Measurements from ENCODE around the gene ELL.

ELL gene

DNA sequence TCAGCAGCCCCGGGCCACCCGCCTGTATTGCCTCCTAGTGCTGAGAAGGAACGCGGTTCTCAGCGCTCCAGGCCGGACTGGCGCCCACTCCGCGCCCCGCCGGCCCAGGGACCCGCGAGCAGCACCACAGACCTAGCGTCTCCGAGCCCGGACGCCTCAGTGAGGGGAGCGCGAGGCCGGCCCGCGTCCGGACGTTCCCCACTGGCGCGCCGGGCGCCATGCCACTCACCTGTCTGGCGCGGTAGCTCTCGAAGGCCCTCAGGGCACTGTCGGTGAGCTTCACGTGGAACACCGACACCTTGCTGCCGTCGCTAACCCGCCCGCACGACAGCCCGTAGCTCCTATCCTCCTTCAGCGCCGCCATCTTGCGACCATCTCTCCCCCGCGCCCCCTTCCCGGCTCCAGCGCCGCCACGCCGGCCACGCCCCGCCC is at the start of gene ELL:
TSS of gene ELL (minus strand) at position 379 of the 432 bp plus-strand sequence. CDS start at position 364, 15 bp downstream.
- Histone ChIP-seq H3K27me3 (ENCODE audit: insufficient read depth, low read depth, severe bottlenecking) (no peaks in the 10 kb centered on the region), H3K27ac (peak within 1 kb of the TSS; percentile 74), H3K9me3 (ENCODE audit: severe bottlenecking) (no peaks in the 10 kb centered on the region), H3K4me3 (ENCODE audit: low read depth, low read length) (peak within 1 kb of the TSS; percentile 84), H3K36me3 (no peaks in the 10 kb centered on the region)
- TF ChIP-seq, protein P1, sequence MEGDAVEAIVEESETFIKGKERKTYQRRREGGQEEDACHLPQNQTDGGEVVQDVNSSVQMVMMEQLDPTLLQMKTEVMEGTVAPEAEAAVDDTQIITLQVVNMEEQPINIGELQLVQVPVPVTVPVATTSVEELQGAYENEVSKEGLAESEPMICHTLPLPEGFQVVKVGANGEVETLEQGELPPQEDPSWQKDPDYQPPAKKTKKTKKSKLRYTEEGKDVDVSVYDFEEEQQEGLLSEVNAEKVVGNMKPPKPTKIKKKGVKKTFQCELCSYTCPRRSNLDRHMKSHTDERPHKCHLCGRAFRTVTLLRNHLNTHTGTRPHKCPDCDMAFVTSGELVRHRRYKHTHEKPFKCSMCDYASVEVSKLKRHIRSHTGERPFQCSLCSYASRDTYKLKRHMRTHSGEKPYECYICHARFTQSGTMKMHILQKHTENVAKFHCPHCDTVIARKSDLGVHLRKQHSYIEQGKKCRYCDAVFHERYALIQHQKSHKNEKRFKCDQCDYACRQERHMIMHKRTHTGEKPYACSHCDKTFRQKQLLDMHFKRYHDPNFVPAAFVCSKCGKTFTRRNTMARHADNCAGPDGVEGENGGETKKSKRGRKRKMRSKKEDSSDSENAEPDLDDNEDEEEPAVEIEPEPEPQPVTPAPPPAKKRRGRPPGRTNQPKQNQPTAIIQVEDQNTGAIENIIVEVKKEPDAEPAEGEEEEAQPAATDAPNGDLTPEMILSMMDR (IDR thresholded peaks at IDR 0.05; ENCODE audit: low read depth, low read length): no peak
- no peak for DNase-seq

DNA sequence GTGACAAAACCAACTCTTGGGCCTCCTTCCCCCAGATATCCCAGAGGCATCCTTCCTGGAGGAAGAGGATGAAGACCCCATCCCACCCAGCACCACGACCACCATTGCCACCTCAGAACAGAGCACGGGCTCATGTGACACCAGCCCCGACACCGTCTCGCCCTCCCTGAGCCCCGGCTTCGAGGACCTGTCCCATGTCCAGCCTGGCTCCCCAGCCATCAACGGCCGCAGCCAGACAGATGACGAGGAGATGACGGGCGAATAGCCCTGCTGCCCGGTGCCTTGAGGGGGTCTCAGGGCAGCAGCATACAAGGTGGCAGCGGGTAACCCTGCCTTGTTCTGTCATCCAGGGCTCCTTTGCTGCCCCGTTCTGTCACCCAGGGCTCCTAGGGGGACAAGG is 46.5 kb upstream of the ELL start:
- no peak for DNase-seq
- TF ChIP-seq, protein P1 (IDR thresholded peaks at IDR 0.05; ENCODE audit: low read depth, low read length): no peak

DNA sequence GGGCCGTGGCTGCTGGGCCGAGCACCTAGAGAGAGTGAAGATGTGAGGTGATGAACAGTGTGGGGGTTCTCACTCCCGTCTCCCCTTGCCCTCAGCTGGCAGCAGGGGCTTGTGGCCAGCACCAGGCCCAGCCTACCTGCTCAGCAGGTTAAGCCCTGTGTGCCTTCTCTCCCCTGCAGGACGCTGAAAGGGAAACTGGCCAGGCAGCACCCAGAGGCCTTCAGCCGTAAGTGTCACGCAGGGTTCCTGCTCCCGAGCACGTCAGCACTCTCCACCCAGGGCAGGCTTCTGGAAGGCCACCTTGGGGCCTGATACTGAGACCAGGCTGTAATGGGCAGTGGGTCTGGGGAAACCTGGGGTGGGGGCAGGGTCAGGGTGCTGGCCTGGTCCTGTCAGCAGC is 45.1 kb upstream of the ELL start:
- TF ChIP-seq, protein P1 (IDR thresholded peaks at IDR 0.05; ENCODE audit: low read depth, low read length): no peak
- H3K36me3 ChIP-seq: peaks cover 71% of the 10 kb centered on the region
- no peaks in the 10 kb centered on the region for H3K27me3 ChIP-seq (ENCODE audit: insufficient read depth, low read depth, severe bottlenecking)
- DNase-seq: no peak
- H3K27ac ChIP-seq: no peak overlapping the region
- H3K9me3 ChIP-seq (ENCODE audit: severe bottlenecking): no peaks in the 10 kb centered on the region
- no peak overlapping the region for H3K4me3 ChIP-seq (ENCODE audit: low read depth, low read length)

More for the DNA sequence above, 46.5 kb upstream of the ELL start:
- Histone ChIP-seq H3K36me3 (peaks cover 67% of the 10 kb centered on the region), H3K9me3 (ENCODE audit: severe bottlenecking) (no peaks in the 10 kb centered on the region), H3K4me3 (ENCODE audit: low read depth, low read length) (no peak overlapping the region), H3K27ac (no peak overlapping the region), H3K27me3 (ENCODE audit: insufficient read depth, low read depth, severe bottlenecking) (no peaks in the 10 kb centered on the region)

DNA sequence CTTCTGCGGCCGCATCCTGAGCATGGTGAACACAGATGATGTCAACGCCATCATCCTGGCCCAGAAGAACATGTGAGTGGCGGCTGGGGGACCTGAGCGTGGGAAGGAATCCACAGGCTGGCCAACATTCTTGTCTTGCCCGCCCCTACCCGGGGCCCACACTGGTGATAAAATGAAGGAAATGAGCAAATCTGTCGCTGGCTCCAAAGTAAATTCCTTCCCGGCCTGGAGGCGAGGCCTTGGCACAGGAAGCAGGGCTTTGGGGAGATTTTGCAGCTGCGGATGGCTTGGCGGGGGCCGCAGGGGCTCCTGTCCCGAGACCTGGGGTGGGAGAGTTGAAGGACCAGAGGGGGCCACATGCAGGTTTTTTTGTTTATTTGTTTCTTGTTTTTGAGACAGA is 40.2 kb upstream of the ELL start:
- TF ChIP-seq, protein P1 (IDR thresholded peaks at IDR 0.05; ENCODE audit: low read depth, low read length): no peak
- H3K36me3 ChIP-seq: peaks cover 47% of the 10 kb centered on the region

DNA sequence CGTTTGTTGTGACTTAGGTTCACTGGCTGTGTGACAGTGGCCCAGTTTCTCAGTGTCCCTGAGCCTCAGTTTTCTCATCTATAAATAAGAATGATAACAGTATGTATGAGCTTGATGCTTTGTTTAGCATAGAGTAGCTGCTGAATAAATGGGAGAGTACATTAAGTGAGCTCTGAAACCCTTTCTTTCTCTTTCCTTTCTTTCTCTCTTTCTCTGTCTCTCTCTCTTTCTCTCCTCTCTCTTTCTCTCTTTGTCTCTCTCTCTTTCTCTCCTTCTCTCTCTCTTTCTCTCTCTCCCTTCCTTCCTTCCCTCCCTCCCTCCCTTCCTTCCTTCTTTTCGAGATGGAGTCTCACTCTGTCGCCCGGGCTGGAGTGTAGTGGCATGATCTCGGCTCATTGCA is 37.8 kb upstream of the ELL start:
- Histone ChIP-seq H3K9me3 (ENCODE audit: severe bottlenecking) (no peaks in the 10 kb centered on the region), H3K36me3 (peaks cover 29% of the 10 kb centered on the region), H3K27ac (no peak overlapping the region), H3K4me3 (ENCODE audit: low read depth, low read length) (no peak overlapping the region), H3K27me3 (ENCODE audit: insufficient read depth, low read depth, severe bottlenecking) (no peaks in the 10 kb centered on the region)
- DNase-seq: no peak
- TF ChIP-seq, protein P1 (IDR thresholded peaks at IDR 0.05; ENCODE audit: low read depth, low read length): no peak

More for the DNA sequence above, 40.2 kb upstream of the ELL start:
- H3K4me3 ChIP-seq (ENCODE audit: low read depth, low read length): no peak overlapping the region
- H3K9me3 ChIP-seq (ENCODE audit: severe bottlenecking): no peaks in the 10 kb centered on the region
- no peak overlapping the region for H3K27ac ChIP-seq
- DNase-seq: no peak
- no peaks in the 10 kb centered on the region for H3K27me3 ChIP-seq (ENCODE audit: insufficient read depth, low read depth, severe bottlenecking)

DNA sequence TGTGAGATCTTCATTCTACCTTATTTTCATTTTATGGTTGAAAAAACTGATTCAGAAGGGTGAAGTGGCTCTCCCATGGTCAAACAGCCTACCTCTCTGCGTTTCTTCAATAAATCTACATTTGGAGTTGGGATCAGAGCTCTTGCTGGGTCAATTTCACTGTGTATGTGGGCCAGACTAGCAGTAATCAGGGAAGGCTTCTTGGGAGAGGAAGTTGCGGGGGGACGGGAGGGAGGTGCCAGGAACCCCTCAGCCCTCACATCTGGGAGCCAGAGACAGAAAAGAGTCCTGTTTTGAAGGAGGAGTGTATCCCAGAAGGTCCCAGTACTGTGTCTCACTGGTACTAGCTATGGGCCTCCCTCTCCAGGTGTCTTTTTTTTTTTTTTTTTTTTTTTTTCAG is 36.7 kb upstream of the ELL start:
- Histone ChIP-seq H3K4me3 (ENCODE audit: low read depth, low read length) (peak overlapping the region; percentile 69), H3K36me3 (peaks cover 18% of the 10 kb centered on the region), H3K9me3 (ENCODE audit: severe bottlenecking) (no peaks in the 10 kb centered on the region), H3K27ac (peak overlapping the region; percentile 25; the same call in 1 of the 2 replicates), H3K27me3 (ENCODE audit: insufficient read depth, low read depth, severe bottlenecking) (no peaks in the 10 kb centered on the region)
- no peak for DNase-seq
- TF ChIP-seq, protein P1 (IDR thresholded peaks at IDR 0.05; ENCODE audit: low read depth, low read length): no peak
